ENCODE results near the gene ITIH3.

ITIH3 gene

DNA sequence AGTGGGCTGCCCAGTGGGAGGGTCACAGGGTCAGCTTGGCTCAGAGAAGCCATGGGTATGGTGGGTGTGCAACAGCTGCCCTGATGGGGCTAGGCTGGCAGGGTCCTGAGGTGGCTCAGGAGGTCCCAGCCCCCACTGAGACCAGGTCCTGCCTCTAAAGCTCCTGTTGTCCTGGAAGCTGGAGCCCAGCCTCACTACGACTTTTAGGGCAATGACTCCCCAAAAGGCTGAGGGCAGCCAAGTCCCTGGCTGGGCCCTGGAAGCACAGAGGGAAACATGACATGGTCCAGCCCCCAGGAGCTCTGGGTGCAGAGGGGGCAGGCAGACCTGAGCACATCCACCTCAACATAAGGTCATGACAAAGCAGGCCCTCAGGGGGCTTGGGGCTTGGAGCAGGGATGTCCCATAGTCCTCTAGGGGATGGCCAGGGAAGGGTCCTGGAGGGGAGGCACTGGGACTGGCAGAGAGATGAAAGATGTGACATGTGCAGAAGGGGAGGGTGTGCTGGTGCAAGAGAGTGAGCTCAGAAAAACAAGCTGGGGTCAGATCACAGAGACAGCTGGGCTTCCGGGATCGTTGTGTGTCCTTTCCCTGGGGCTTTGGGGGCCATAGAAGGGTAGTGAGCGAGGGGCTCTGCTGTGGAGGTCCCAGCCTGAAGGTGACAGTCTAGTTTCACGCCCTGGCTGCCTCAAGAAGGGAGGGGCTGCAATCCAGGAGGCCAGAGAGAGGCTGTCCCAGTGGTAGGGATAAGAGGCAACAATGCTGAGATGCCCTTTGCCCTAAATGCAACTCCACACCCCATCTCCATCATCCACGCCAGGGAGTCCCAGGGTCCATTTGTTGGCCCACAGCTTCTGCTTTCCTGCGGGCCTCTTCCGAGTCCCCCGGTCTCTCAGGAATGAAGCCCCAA lies 639 bp upstream of the ITIH3 start:
- no peak for DNase-seq

DNA sequence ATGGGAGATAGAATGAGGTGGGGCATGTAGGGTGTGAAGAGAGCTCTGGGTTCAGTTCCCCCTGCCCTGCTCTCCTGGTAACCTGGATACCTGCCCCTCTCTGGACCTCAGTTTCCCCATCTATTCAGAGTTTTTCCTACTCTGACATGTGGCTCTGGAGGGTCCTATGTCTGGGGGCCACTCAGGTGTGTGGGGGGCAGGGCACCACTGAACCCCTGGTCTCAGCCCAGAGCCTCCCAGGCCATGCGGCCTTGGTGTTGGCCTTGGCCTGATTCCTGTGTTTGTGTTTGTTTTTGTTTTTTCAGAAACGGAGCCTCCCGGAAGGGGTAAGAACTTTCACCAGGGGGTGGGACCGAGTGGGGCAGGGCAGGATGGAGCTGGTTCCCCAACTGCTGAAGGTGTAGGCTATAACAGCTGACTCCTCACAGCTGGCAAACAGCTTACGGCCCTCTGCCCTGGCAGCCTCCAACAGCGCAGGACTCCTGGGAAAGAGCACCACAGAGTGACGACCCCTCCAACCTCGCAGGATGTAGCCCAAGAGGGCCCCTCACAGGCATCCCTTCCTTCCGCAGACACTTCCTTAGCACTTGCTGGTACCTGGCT lies 803 bp downstream of the ITIH3 start:
- no peak for DNase-seq

DNA sequence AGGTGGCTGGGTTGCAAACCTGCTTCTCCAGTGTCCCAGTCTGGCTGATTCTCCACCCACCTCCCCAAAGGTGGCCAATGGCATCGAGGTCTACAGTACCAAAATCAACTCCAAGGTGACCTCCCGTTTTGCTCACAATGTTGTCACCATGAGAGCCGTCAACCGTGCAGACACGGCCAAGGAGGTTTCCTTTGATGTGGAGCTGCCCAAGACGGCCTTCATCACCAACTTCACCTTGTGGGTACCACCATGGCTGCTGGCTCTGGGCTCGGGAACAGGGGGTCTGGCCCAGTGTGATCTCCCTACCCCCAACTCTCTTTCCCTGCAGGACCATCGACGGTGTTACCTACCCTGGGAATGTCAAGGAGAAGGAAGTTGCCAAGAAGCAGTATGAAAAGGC lies 1.8 kb downstream of the ITIH3 start:
- no peak for DNase-seq

DNA sequence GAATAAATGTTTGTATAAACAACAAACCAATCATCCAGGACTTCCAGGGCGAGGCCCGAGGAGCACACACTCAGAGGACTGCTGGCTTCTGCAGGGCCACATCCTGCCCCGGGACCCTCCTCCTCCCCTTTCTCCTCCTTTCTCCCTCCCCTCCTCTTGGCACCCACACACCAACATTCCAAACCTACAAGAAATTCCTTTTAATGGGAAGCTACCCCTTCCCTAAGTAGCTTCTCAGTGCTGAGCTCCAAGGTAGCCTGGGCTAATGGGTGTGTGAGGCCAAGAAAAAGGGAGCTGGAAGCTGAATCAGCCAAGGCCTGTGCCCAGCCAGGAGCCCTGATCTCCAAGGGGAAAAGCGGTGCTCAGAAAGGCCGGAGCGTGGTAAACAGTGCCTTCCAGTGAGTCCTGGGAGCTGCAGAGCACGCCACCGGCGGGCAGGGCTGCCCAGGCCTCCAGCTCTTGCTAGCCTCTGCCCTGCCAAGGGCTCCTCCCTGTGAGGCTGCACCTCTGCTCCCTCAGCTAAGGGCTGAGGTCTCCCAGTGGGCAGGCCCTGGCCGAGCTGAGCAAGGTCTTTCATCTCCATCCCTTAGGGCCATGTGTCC lies 3.9 kb downstream of the ITIH3 start:
- no peak for DNase-seq

DNA sequence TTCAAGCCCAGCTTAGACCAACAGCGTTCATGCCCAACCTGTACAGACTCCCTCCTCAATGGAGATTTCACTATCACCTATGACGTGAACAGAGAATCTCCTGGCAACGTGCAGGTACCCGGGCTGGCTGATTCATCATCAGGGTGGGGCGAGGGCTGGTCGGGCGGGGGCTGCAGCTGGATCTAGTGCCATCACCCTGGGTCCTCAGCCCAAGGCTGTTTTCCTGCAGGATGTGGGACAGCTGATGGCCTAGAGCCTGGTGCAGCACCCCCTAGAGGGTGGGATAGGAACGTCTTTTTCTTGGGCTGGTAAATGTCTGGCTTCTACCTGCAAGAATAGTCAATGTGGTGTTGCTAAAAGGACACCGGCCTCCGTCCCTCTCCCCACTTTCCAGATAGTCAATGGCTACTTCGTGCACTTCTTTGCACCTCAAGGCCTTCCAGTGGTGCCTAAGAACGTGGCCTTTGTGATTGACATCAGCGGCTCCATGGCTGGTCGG lies 4.4 kb downstream of the ITIH3 start:
- no peak for DNase-seq

DNA sequence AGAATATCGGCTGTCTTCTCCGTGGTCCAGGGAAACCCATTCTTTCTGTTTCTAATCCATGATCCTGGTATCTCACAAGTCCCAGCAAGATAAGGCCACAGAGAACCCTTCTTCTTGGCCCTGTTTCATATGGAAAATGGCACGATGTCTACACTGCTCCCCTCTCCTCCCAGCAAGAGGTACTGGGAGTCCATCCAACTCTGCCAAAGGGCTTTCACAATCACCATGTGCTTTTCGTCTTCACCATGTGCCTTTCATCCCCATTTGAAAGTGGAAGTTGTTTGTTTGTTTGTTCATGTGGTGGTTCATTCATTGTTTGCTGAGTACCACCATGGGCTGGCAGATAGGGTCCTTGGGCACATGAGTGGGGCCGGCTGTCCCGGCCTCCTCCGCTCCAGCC lies 5.5 kb downstream of the ITIH3 start:
- no peak for DNase-seq

DNA sequence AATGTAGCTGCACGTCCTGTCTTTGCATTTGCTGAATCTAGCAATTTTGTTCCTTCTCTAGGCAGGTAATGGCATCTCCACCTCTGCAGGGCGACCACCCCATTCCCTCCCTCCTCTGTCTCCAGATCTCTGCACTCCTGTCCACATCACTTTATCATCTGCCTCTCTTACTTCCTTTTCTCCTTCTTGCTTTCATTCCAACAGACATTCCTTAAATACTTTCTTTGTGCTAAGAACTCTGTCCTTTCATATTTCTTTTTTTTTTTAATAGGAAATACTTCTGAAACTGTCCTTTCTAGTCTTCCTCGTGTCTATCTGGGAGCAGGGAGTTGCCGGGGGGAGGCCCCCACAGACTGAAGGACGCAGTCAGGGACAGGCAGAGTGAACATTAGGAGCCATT lies 7.2 kb downstream of the ITIH3 start:
- DNase-seq, result no peak

DNA sequence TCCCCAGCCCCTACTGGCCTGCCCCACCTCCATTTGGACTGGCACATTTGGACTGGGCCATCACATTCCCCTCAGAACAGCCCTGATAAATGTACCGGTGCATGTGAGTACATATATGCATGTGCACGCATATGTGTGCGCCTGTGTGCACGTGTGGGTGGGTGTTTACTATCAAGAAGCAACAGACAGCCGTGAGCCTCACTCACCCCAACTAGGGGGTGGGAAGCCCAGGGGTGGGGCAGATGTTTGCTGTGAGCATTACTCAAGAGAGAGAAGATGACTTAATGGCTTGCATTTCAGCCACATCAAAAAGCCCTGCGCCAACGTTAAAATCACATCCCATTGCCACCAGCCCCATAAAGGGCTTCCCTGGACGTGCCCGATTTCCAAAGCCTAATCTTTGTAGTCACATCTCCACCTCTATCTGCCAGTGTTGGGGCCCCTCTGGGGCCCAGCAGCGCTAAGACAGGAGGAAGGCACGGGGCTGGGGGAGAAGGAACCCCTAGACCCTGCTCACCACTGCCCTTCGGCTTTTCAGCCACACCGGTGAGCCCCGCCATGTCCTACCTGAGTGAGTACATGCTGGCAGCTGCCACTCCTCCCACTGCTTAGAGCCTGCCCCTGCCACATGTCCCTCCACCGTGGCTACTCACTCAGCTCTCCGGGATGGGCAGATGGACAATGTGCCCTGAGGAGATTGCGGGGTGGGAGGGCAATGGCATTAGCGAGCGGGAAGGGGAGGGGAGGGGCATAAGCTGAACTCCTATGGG lies 10.9 kb downstream of the ITIH3 start:
- no peak for DNase-seq

DNA sequence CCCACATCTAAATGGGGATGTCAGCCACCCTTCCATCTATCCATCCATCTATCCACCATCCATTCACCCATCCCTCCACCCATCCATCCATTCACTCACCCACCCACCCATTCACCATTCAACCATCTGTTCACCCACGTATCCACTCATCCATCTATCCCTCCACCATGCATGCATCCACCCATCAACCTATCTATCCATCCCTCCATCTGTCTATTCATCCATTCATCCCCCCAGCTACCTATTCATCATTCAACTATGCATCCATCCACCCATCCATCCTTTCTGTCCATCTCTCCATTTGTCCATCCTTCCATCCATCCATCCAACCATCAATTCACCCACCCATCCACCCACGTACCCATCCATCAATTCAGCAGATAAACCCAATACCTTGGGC lies 14.6 kb downstream of the ITIH3 start:
- DNase-seq, result no peak

DNA sequence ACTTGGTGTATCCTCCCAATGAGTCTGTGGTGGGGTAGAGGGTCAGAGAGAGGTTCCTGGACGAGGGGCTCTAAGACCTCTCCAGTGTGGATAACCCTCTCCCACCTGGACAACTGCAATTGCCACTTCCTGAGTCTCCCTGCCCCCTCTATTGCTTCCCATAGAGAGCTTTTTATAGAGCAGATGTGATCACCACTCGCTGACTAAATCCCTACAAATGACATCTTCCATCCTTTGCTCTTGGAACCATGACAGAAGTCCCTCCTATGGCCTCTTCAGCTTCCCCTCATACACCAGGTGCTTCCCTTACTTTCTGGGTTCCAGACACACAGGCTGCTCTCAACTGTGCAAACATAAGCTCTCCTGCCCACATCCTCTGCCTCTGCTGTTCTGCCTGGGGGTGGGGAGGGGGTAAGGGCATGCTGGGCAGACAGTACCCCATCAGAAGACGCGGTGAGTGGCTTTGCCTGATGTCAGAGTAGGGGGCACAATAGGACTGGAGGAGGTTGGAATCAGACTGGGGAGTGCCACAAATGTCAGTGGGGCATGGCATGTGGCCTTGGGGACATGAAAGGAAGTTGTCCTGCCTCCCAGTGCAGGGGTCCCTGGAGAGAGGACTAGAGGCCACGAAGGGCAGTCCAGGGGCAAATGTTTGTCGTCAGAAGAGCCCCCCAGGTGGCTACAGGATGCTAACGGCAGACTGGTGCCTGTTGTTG lies 15.2 kb downstream of the ITIH3 start:
- DNase-seq, result no peak

DNA sequence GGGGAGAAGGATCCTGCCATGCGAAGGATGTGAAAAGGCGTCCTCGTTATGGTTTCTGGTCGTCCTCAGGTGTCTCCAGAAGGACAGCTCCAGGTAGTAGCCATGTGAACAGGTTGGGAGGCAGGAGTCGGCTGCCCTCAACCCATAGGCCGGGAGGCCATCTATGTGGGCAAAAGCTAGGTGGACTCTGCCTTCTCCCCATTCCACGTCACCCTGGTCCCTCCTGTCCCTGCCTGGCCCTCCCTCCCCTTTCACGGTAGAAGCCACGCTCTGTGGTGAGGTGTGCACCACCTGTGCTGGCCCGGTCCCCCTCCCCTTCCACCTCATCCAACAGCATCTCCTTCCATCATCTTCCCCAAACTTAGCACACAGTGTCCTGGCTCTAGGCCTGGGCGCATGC lies 16.3 kb downstream of the ITIH3 start:
- no peak for DNase-seq

DNA sequence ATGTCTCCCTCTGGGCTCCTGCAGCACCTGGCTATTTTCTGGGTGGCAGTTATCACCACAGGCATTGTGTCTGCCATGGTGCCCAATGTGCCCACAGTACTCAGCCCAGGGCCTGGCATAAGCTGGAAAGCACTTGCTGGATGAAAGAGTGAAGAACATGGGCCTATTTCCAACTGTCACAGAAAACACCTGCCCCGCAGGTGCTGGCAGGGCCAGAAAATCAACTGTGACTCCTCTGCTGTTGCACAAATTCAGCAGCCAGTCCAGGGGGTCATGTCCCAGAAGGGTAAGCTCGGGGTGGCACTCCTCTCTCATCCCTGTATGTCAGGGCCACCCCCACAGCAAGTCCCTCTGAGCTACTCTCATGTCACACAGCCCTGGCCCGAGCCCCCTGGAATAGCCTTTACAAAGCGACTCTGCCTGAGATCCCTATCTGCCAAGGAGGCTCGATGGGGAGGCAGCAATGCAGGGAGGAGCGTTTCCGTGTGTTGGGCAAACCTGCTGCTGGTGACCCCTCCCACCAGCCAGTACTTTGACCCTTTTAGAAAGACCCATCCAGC lies 16.9 kb downstream of the ITIH3 start:
- no peak for DNase-seq

DNA sequence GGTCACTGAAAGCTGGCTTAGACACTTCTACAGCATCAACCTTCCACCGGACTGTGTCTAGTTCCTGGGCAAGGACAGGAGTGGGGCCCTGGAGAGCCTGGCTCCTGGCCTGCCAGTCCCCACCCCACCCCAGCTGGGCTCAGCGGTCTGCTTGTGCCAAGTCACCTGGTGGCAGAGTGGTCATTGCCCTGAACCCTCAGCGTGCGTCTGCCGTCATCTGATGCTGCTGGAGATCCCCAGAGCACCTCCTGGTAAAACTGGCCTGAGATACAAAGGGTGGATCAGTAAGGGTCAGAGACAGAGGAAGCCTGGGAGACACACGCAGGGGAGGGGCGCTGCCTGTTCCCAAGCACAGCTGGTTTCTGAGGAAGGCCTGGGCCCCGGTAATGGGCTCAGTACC lies 19.2 kb downstream of the ITIH3 start:
- no peak for DNase-seq

DNA sequence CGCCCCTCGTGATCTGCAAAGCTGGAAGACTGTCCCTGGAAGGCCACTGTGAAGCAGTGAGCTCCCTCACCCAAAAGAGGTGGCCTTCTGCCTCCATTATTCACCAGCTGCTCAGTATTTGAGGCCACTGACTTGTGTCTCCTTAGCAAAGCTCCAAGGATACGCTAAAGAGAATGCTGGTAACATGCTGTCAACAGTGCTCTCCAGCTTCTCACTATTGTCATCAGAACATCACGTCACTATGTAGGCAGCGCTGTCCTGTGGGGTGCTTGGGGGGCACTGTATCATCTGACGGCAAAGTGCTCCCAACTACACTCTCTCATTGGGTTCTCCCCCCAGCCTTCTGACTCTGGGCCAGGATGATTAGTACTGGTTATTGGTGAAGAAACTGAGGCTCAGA lies 21.6 kb downstream of the ITIH3 start:
- no peak for DNase-seq

DNA sequence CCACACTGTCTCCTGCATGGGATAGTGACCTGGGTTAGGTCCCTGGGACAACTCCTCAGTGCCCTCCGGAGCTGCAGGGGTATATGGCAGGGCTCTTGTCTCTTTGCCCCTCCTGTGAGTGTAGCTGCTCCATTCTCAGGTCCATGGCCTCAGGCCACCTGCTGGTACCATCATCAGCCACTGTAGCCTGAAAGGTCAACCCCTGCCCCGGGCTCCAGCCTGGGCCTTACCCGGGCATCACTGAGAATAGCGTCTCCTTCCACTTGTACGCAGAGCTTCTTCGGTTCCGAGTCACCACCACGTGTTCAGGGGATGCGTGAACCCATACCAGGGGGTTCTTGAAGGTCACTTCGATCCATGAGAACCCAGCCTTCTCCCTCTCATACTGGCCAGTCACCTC lies 22.1 kb downstream of the ITIH3 start:
- DNase-seq, result no peak

DNA sequence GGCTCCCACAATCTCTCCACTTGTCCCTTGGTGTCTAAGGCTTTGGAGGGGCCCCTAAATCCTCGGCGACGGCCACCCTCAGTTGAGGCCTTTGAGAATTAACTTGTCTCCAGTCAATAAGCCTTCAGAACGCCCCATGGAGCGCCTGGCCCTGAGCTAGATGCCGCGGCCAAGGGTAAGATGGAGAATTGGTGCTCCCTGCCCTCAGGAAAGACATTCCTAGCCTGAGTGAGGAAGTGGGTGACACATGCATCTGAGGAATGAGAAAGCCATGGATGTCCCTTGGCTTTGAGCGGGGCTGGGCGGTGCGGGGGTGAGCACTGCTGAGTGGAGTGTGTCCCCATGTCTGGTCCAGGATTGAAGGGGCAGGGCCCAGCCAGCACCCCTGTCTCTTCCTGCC lies 22.6 kb downstream of the ITIH3 start:
- no peak for DNase-seq

DNA sequence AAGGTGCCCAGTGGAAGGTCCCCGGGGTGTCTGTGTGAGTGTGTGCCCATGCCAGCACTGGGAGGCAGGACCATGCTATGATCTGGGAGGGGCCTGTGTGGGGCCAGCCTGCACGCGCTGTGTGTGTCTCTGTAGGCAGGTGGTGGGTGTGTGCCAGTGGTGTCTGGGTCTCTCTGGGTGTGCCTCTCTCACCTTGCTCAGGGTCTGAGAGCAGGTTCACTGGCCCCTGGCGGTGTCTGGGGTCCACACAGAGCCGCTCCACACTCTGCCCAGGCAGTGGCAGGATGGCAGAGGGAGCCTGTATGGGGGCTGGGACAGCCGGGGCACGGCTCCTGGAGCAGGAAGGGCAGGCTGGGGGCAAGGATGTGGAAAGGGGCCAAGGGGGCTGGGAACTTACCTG lies 23.3 kb downstream of the ITIH3 start:
- no peak for DNase-seq

DNA sequence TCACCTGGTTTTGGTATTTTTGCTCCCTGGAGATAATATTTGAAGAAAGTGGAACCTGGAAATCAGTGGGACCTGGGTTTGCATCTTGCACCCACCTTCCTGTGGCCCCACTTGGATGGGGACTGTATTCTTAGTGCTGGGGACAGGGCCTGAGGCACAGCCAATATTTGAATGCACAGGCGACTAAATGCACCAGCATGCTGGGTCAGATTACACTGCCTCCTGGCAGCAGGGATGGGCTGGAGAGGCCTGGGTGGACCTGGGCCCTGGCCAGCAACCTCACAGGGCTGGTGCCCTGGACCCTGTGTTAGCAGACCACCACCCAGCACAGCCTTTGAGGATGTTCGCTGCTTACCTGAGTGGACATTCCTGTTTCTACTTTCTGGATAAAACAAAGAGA lies 25.3 kb downstream of the ITIH3 start:
- no peak for DNase-seq

DNA sequence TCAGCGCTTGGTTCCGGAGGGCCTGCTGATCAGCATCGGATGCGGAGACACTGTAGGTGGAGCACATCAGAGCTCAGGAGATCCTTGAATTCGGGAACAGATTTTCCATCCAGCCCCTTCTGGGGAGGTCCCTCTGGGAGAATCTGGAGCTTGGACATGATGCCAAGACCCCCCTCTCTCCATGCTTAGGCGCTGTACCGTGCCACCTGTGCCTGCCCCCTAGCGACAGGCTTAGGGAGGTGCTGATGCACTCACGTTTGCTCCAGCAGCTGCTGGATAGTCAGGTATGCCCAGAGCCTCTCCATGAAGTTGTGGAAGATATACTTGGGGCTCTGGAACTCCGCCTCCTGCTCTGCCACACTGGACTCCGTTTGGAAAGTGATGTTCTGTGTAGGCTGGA lies 26.1 kb downstream of the ITIH3 start:
- no peak for DNase-seq

DNA sequence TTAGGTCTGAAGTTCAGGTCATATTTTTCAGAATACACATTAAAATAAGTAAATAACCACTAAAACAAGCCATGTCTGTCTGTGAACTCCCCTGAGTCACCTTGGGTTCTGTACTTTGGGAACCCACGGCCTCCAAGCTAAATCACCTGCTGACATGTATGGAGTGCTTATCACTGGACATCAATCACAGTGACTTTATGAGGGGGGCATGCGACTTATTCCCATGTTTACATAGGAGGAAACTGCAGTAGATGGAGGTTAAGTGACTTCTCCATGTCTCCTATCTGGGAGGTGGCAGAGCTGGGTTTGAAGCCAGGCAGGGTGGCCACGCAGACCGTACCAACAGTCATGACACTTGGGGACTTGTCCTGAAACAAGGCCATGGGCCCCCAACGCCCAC lies 27.8 kb downstream of the ITIH3 start:
- no peak for DNase-seq

DNA sequence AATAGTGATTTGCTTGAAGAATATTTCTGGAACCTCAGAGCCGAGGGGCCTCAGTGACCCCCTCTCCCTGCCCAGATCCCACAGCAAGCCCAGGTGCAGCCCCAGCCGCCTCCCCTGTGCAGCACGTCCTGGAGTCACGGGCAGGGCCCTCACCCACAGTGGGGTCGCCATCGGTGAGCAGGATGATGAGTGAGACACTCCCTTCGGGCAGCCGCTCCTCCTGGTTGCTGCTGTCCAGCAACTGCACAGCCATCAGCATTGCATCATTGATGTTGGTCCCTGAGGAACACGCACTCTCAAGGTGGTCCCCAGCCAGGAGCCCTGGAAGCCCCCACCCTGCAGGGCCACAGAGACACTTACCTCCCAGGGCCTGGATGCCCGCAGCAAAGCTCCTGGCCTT lies 29.4 kb downstream of the ITIH3 start:
- DNase-seq, result no peak

DNA sequence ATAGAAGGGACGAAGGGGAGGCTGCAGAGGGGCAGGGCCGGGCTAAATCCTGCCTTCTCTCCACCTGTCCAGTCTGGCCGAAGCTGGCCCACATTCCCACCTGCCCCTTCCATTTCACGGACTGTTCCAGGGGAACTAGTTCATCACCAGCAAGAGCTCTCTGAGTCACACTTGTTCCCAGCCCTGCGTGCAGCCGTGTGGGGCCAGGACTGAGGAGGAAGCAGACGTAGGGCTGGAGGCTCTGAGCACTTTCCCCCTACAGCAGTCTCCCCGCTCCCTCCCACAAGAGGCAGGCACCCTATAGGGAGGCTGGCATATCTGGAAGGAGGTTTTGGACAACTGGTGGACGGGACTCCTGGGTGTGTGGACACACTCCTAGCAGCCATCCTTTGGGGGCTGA lies 32.8 kb downstream of the ITIH3 start:
- peak; percentile 68 for DNase-seq
